Activated naive CD4-positive, alpha-beta T cell treated with Interleukin-2 at 50 U/mL for 16 hours (primary cell): ENCODE measurements around the gene PTPRN2.
"Not testable (repeated sequence)": the region's sequence is repeated elsewhere in the genome, so short reads cannot be mapped to it uniquely, and the experiment has no call there.

Experiments used
- DNase-seq: peaks from one replicate; pipeline ENCODE4 v3.0.0-alpha.2; 2020

Gene PTPRN2

GRCh38 chr7:158244873-158245723 lies 342.5 kb downstream of the PTPRN2 start:
- DNase-seq: no peak

- no peak for DNase-seq
Observed at GRCh38 chr7:158244430-158244829, 343.2 kb downstream of the PTPRN2 start.

- no peak for DNase-seq
Observed at GRCh38 chr7:158241919-158242318, 345.7 kb downstream of the PTPRN2 start.

- DNase-seq: no peak
Observed at GRCh38 chr7:158240801-158241200, 346.8 kb downstream of the PTPRN2 start.

GRCh38 chr7:158239290-158239981 lies 348.2 kb downstream of the PTPRN2 start:
- DNase-seq: no peak

- no peak for DNase-seq
Observed at GRCh38 chr7:158238616-158239289, 348.9 kb downstream of the PTPRN2 start.

- no peak for DNase-seq
Observed at GRCh38 chr7:158237672-158238335, 349.8 kb downstream of the PTPRN2 start.

GRCh38 chr7:158236400-158236799 lies 351.2 kb downstream of the PTPRN2 start:
- DNase-seq: no peak

GRCh38 chr7:158235862-158236261 lies 351.8 kb downstream of the PTPRN2 start:
- no peak for DNase-seq

- no peak for DNase-seq
Observed at GRCh38 chr7:158229945-158230344, 357.7 kb downstream of the PTPRN2 start.

- no peak for DNase-seq
Observed at GRCh38 chr7:158228986-158229385, 358.6 kb downstream of the PTPRN2 start.

GRCh38 chr7:158228131-158228530 lies 359.5 kb downstream of the PTPRN2 start:
- DNase-seq: no peak

- DNase-seq: no peak
Observed at GRCh38 chr7:158227258-158227984, 360.2 kb downstream of the PTPRN2 start.

- no peak for DNase-seq
Observed at GRCh38 chr7:158216198-158216597, 371.4 kb downstream of the PTPRN2 start.

GRCh38 chr7:158209435-158209834 lies 378.2 kb downstream of the PTPRN2 start:
- no peak for DNase-seq

GRCh38 chr7:158206341-158206740 lies 381.3 kb downstream of the PTPRN2 start:
- DNase-seq: no peak

GRCh38 chr7:158204453-158204852 lies 383.2 kb downstream of the PTPRN2 start:
- DNase-seq: no peak

- DNase-seq: not testable (repeated sequence)
Observed at GRCh38 chr7:158203948-158204347, 383.7 kb downstream of the PTPRN2 start.

- DNase-seq: no peak
Observed at GRCh38 chr7:158194365-158194900, 393.2 kb downstream of the PTPRN2 start.

- no peak for DNase-seq
Observed at GRCh38 chr7:158193446-158193845, 394.2 kb downstream of the PTPRN2 start.

- DNase-seq: no peak
Observed at GRCh38 chr7:158192956-158193355, 394.7 kb downstream of the PTPRN2 start.

GRCh38 chr7:158192184-158192835 lies 395.3 kb downstream of the PTPRN2 start:
- DNase-seq: no peak
